ENCODE data around the gene GIPC3.

DNA sequence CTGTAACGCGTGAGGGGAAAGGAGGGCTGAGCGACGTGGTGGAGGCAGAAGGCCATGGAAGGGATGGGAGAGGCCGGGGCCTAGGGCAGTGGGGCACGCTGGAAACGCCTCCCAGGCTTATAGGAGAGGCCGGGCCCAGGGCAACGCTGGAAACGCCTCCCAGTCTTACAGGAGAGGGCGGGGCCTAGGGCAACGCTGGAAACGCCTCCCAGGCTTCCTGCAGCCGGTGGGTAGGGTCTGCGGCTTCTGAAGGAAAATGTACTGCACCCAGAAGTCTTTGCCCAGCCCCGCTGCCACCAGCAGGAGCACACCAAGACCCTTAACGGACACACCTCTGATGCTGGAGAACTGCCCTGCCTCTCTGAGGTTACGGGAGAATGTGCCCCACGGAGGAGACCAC is 32.2 kb downstream of the GIPC3 start:
- TF ChIP-seq, protein P1, sequence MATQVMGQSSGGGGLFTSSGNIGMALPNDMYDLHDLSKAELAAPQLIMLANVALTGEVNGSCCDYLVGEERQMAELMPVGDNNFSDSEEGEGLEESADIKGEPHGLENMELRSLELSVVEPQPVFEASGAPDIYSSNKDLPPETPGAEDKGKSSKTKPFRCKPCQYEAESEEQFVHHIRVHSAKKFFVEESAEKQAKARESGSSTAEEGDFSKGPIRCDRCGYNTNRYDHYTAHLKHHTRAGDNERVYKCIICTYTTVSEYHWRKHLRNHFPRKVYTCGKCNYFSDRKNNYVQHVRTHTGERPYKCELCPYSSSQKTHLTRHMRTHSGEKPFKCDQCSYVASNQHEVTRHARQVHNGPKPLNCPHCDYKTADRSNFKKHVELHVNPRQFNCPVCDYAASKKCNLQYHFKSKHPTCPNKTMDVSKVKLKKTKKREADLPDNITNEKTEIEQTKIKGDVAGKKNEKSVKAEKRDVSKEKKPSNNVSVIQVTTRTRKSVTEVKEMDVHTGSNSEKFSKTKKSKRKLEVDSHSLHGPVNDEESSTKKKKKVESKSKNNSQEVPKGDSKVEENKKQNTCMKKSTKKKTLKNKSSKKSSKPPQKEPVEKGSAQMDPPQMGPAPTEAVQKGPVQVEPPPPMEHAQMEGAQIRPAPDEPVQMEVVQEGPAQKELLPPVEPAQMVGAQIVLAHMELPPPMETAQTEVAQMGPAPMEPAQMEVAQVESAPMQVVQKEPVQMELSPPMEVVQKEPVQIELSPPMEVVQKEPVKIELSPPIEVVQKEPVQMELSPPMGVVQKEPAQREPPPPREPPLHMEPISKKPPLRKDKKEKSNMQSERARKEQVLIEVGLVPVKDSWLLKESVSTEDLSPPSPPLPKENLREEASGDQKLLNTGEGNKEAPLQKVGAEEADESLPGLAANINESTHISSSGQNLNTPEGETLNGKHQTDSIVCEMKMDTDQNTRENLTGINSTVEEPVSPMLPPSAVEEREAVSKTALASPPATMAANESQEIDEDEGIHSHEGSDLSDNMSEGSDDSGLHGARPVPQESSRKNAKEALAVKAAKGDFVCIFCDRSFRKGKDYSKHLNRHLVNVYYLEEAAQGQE (IDR thresholded peaks at IDR 0.05; ENCODE audit: unreplicated experiment), result no peak
- TF ChIP-seq CREB1 (CRISPR knock-in tag; IDR thresholded peaks at IDR 0.05; ENCODE audit: low read depth) (no peak), POLR2AphosphoS5 (IDR thresholded peaks at IDR 0.05; ENCODE audit: low read depth) (no peak), EZH2phosphoT487 (IDR thresholded peaks at IDR 0.05; ENCODE audit: unreplicated experiment) (no peak), NANOG (IDR thresholded peaks at IDR 0.05; ENCODE audit: borderline replicate concordance) (no peak), EZH2 (IDR thresholded peaks at IDR 0.05; ENCODE audit: low read depth, unreplicated experiment) (no peak)
- TF ChIP-seq, protein P2, sequence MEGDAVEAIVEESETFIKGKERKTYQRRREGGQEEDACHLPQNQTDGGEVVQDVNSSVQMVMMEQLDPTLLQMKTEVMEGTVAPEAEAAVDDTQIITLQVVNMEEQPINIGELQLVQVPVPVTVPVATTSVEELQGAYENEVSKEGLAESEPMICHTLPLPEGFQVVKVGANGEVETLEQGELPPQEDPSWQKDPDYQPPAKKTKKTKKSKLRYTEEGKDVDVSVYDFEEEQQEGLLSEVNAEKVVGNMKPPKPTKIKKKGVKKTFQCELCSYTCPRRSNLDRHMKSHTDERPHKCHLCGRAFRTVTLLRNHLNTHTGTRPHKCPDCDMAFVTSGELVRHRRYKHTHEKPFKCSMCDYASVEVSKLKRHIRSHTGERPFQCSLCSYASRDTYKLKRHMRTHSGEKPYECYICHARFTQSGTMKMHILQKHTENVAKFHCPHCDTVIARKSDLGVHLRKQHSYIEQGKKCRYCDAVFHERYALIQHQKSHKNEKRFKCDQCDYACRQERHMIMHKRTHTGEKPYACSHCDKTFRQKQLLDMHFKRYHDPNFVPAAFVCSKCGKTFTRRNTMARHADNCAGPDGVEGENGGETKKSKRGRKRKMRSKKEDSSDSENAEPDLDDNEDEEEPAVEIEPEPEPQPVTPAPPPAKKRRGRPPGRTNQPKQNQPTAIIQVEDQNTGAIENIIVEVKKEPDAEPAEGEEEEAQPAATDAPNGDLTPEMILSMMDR (conservative IDR thresholded peaks at IDR 0.05; ENCODE audit: low read depth in 2 of 2), result no peak
- TF ChIP-seq, protein P3, sequence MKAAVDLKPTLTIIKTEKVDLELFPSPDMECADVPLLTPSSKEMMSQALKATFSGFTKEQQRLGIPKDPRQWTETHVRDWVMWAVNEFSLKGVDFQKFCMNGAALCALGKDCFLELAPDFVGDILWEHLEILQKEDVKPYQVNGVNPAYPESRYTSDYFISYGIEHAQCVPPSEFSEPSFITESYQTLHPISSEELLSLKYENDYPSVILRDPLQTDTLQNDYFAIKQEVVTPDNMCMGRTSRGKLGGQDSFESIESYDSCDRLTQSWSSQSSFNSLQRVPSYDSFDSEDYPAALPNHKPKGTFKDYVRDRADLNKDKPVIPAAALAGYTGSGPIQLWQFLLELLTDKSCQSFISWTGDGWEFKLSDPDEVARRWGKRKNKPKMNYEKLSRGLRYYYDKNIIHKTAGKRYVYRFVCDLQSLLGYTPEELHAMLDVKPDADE (IDR thresholded peaks at IDR 0.05), result no peak
